B cell (primary cell): Measurements from ENCODE around the gene PAQR7. TPM values are rescaled to one million over a fixed set of nuclear protein-coding genes. Genes with fewer than 3 reads are reported as not detected.

Experiments
- ATAC-seq: fragments of 200-7000 bp; cut with Tn5 transposase; one replicate; pipeline ENCODE4 v1.10.0; 2021; ENCODE audit warnings: low read depth, mild to moderate bottlenecking, moderate number of reproducible peaks, moderate library complexity
- CTCF ChIA-PET: fragments of 350-600 bp; sonication (Branson Sonifier 250); formaldehyde crosslinking; loops from one replicate; lab custom pipeline; 2021; ENCODE audit warnings: antibody characterized with exemption, inconsistent platforms; lab: Charles Lee
- POLR2A ChIA-PET: fragments of 350-600 bp; sonication (Branson Sonifier 250); formaldehyde crosslinking; loops from one replicate; lab custom pipeline; 2021; ENCODE audit warnings: antibody characterized with exemption; lab: Charles Lee
- DNase-seq: peaks from one replicate; pipeline ENCODE4 v3.0.0; 2013
- H2AFZ ChIP-seq: 2 replicates; pipeline ENCODE4 v1.6.1; 2012; ENCODE audit warnings: mild to moderate bottlenecking, low read depth, low read length; ENCODE audit not compliant: insufficient read depth, poor library complexity, severe bottlenecking
- H3K27ac ChIP-seq, 2 donors: 1 replicate in 1 of 2; 2 replicates in 1 of 2; pipeline ENCODE4 v1.5.1; 2012 to 2013; ENCODE audit warnings: low read length in 2 of 2, mild to moderate bottlenecking in 2 of 2, moderate library complexity in 1 of 2
- H3K27me3 ChIP-seq, 4 experiments: fragments of 200-600 bp in 1 of 4; sonication (generic) in 1 of 4; replicated peaks in 1 of 4; 1 replicate in 2 of 4; 2 replicates in 2 of 4; pipeline versions ENCODE4 v1.6.1 to v1.7.0; 2013 to 2016; ENCODE audit warnings: low read length in 3 of 4, mild to moderate bottlenecking in 2 of 4, mixed read lengths in 1 of 4, moderate library complexity in 1 of 4; ENCODE audit not compliant: insufficient read depth in 4 of 4, control insufficient read depth in 3 of 4; ENCODE audit errors: control extremely low read depth in 1 of 4
- H3K36me3 ChIP-seq, 2 experiments: replicated peaks in 1 of 2; 1 replicate in 1 of 2; 2 replicates in 1 of 2; pipeline versions ENCODE4 v1.6.1 to v1.7.1; 2013; ENCODE audit warnings: low read length in 1 of 2; ENCODE audit not compliant: insufficient read depth in 2 of 2, control insufficient read depth in 1 of 2; ENCODE audit errors: control extremely low read depth in 1 of 2, extremely low read depth in 1 of 2
- H3K4me1 ChIP-seq, 2 donors: fragments of 200-600 bp in 1 of 2; sonication (generic) in 1 of 2; 1 replicate in 1 of 2; 2 replicates in 1 of 2; pipeline versions ENCODE4 v1.5.1 to v1.6.1; 2013 to 2017; ENCODE audit warnings: low read length in 2 of 2; ENCODE audit not compliant: control insufficient read depth in 2 of 2, insufficient read depth in 2 of 2
- H3K4me2 ChIP-seq: replicated peaks from 2 replicates; pipeline ENCODE3; 2012; ENCODE audit warnings: mild to moderate bottlenecking, low read depth, low read length; ENCODE audit not compliant: poor library complexity, severe bottlenecking
- H3K4me3 ChIP-seq, 5 experiments: fragments of 200-600 bp in 1 of 5; sonication (generic) in 1 of 5; 1 replicate in 3 of 5; 2 replicates in 2 of 5; pipeline versions ENCODE4 v1.5.1 to v1.7.0; 2011 to 2016; ENCODE audit warnings: low read length in 4 of 5, mild to moderate bottlenecking in 4 of 5, low read depth in 2 of 5, control low read depth in 1 of 5, moderate library complexity in 1 of 5; ENCODE audit not compliant: insufficient read depth in 1 of 5; ENCODE audit errors: control extremely low read depth in 1 of 5, extremely low read depth in 1 of 5
- H3K79me2 ChIP-seq: fragments of 200-600 bp; sonication (generic); one replicate; pipeline ENCODE4 v1.6.0; 2016; ENCODE audit warnings: low read length; ENCODE audit not compliant: control insufficient read depth, insufficient read depth
- H3K9ac ChIP-seq: fragments of 200-600 bp; sonication (generic); 2 replicates; pipeline ENCODE4 v1.6.1; 2017; ENCODE audit warnings: mild to moderate bottlenecking, low read length, moderate library complexity
- H3K9me3 ChIP-seq, 3 donors: one replicate each; pipeline versions ENCODE4 v1.6.1 to v1.7.1; 2013; ENCODE audit warnings: low read length in 2 of 3; ENCODE audit not compliant: control insufficient read depth in 2 of 3, insufficient read depth in 1 of 3; ENCODE audit errors: control extremely low read depth in 1 of 3
- H4K20me1 ChIP-seq: 2 replicates; pipeline ENCODE4 v1.6.0; 2012; ENCODE audit warnings: mild to moderate bottlenecking, low read length; ENCODE audit not compliant: insufficient read depth, control insufficient read depth, poor library complexity, severe bottlenecking
- H3K27ac Mint-ChIP-seq: one replicate; pipeline ENCODE4 v1.8.0; 2021; ENCODE audit warnings: mixed read lengths
- H3K27me3 Mint-ChIP-seq: one replicate; pipeline ENCODE4 v1.8.0; 2021; ENCODE audit warnings: mixed read lengths
- H3K4me1 Mint-ChIP-seq: one replicate; pipeline ENCODE4 v1.8.0; 2021; ENCODE audit warnings: mixed read lengths
- H3K4me3 Mint-ChIP-seq: one replicate; pipeline ENCODE4 v1.8.0; 2021; ENCODE audit warnings: mixed read lengths
- H3K9me3 Mint-ChIP-seq: one replicate; pipeline ENCODE4 v1.8.0; 2022; ENCODE audit warnings: mixed read lengths; ENCODE audit not compliant: insufficient read depth
- EZH2 ChIP-seq: IDR thresholded peaks from 2 replicates; pipeline ENCODE4 v1.6.1; 2012; ENCODE audit warnings: borderline replicate concordance, low read depth, mild to moderate bottlenecking, moderate library complexity, low read length; ENCODE audit not compliant: insufficient read depth, poor library complexity, severe bottlenecking
- WGBS: methylation state at CpG from one replicate; pipeline ENCODE4 v1.1.5; 2013; ENCODE audit warnings: missing lambda C conversion rate; ENCODE audit not compliant: insufficient coverage; 5-methylcytosine and 5-hydroxymethylcytosine counted together
- intact Hi-C: fragments of 100-400 bp; cut with micrococcal nuclease; formaldehyde crosslinking; loops from one replicate; pipeline ENCODE4 v1.10.0; 2022
- polyA plus RNA-seq: library from polyadenylated mRNA; depleted of rRNA; stranded (reverse); fragments of >200 nt; gene quantifications from 2 replicates; pipeline ENCODE4 v1.2.3, GENCODE V29; 2012
- total RNA-seq, 2 donors: library from RNA; stranded (reverse); fragments of 120-200 nt in 1 of 2; gene quantifications; 1 replicate in 1 of 2; 2 replicates in 1 of 2; pipeline versions ENCODE4 v1.2.3 to v1.2.4, GENCODE V29; 2013 to 2022
- TF ChIP-seq, protein P1 (sequence below): fragments of 200-600 bp; IDR thresholded peaks from one replicate; pipeline ENCODE4 v1.8.0; 2022; ENCODE audit warnings: antibody characterized with exemption, mild to moderate bottlenecking

PAQR7 gene
- total and polyA plus RNA-seq, 2 donors (not counting 1 experiment from before 2014, with no cell fraction given) = 4.2 to 5.5 TPM

DNA sequence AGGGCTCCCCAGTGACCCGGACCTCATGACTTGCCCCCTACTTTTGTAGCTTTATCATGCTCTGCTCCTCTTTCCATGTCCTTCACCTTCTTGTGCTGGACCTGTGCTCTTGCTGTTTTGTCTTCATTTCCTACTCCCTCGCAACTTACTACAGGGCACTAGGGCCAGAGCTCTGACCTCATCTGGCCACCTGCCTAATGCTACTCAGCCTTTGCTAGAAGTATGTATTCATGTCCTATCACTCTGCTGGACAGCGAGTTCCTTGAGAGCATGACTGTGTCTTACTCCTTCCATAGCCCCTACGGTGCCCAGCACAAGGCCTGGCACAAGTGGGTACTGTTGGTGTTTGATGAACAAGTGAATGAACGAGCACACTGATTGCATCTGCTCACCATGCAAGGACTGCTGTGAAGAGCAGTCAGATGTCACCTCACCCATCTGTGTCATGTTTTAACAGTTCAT, 53.8 kb downstream of the PAQR7 start:
- H3K79me2 ChIP-seq = peaks cover 40% of the 10 kb centered on the region
- peak overlapping the region in 2 of 5 experiments; percentile 84 to 99 for H3K4me3 ChIP-seq
- peak overlapping the region; percentile 89 for H2AFZ ChIP-seq
- CTCF ChIA-PET = interaction anchor here (0.8 to 2.9 kb wide), 3 partner anchors 11 to 74 kb away, joined by 3 to 18 read pairs (median 3); no protein-coding TSS in a partner anchor
- Mint-ChIP-seq H3K27ac (peak overlapping the region; percentile 21), H3K27me3 (no peaks in the 10 kb centered on the region), H3K4me1 (peaks cover 29% of the 10 kb centered on the region), H3K9me3 (no peaks in the 10 kb centered on the region), H3K4me3 (peak overlapping the region; percentile 95)
- intact Hi-C loops = loop anchor here (2.0 kb wide), 1 partner anchor 391 kb away; the partner anchor contains the start of gene MACO1
- POLR2A ChIA-PET = interaction anchor here (0.6 kb wide), 1 partner anchor 156 kb away, joined by 5 read pairs; no protein-coding TSS in a partner anchor
- no peaks in the 10 kb centered on the region for H3K9me3 ChIP-seq
- TF ChIP-seq, protein P1, sequence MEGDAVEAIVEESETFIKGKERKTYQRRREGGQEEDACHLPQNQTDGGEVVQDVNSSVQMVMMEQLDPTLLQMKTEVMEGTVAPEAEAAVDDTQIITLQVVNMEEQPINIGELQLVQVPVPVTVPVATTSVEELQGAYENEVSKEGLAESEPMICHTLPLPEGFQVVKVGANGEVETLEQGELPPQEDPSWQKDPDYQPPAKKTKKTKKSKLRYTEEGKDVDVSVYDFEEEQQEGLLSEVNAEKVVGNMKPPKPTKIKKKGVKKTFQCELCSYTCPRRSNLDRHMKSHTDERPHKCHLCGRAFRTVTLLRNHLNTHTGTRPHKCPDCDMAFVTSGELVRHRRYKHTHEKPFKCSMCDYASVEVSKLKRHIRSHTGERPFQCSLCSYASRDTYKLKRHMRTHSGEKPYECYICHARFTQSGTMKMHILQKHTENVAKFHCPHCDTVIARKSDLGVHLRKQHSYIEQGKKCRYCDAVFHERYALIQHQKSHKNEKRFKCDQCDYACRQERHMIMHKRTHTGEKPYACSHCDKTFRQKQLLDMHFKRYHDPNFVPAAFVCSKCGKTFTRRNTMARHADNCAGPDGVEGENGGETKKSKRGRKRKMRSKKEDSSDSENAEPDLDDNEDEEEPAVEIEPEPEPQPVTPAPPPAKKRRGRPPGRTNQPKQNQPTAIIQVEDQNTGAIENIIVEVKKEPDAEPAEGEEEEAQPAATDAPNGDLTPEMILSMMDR = no peak
- TF ChIP-seq EZH2 = no peak
- H3K27ac ChIP-seq = no peak overlapping the region
- no peaks in the 10 kb centered on the region for H3K27me3 ChIP-seq
- WGBS = 100% methylated on average over 4 of the region's 5 CpGs
- DNase-seq = peak; percentile 23
- H4K20me1 ChIP-seq = peaks cover 22% of the 10 kb centered on the region
- ATAC-seq = no peak
- H3K9ac ChIP-seq = peak overlapping the region; percentile 83
- peaks cover 18 to 24% of the 10 kb centered on the region in 2 donors for H3K4me1 ChIP-seq
- peaks cover 0 to 9% of the 10 kb centered on the region in 2 experiments for H3K36me3 ChIP-seq
- H3K4me2 ChIP-seq = peak overlapping the region; percentile 94

DNA sequence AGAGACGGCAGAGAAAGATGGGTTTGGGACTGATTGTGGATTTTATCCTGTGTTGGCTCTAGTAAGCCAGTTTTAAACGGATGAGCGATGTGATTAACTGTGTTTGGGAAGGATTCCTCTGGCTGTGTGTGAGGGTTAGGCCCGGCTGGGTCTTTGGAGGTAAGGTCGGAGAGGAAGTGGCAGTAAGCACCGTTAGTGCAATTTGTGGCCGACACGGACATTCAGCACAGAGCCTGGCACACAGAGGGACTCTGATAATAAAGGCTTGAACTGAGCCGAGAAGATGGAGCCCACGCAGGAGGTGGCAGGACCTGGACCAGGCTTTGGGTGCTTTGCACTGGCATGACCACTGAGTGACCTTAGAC, 54.4 kb downstream of the PAQR7 start:
- Histone ChIP-seq H2AFZ (peak overlapping the region; percentile 89), H3K9ac (peak overlapping the region; percentile 83), H3K4me3 (peak overlapping the region; percentile 17 to 99 (median 84)), H3K4me2 (peak overlapping the region; percentile 94), H3K4me1 (peaks cover 18 to 24% of the 10 kb centered on the region in 2 donors), H3K27me3 (no peaks in the 10 kb centered on the region), H3K36me3 (peaks cover 0 to 4% of the 10 kb centered on the region in 2 experiments), H3K79me2 (peaks cover 40% of the 10 kb centered on the region), H4K20me1 (peaks cover 22% of the 10 kb centered on the region), H3K9me3 (no peaks in the 10 kb centered on the region), H3K27ac (peak overlapping the region; percentile 76 to 84)
- Mint-ChIP-seq H3K27me3 (no peaks in the 10 kb centered on the region), H3K4me1 (peaks cover 29% of the 10 kb centered on the region), H3K9me3 (no peaks in the 10 kb centered on the region), H3K4me3 (peak overlapping the region; percentile 95), H3K27ac (peak overlapping the region; percentile 94)
- no peak for ATAC-seq
- 35% methylated on average over 8 of the region's 10 CpGs for WGBS
- ChIA-PET CTCF (interaction anchor here (2.6 to 2.9 kb wide), 2 partner anchors 11 to 19 kb away, joined by 6 to 18 read pairs; no protein-coding TSS in a partner anchor), POLR2A (interaction anchor here (0.5 to 1.1 kb wide), 3 partner anchors 10 to 1718 kb away, joined by 5 to 6 read pairs (median 5); no protein-coding TSS in a partner anchor)
- intact Hi-C loops = loop anchor here (2.0 kb wide), 1 partner anchor 390 kb away; the partner anchor contains the start of gene MACO1
- TF ChIP-seq, protein P1 = no peak
- no peak for TF ChIP-seq EZH2
- DNase-seq = no peak
